HepG2 (cell line): Measurements from ENCODE around the gene SRPRA. TPM values are rescaled to one million over a fixed set of nuclear protein-coding genes. Genes with fewer than 3 reads are reported as not detected.

Experiments
- GMEB1 ChIP-seq: sonication (generic); formaldehyde crosslinking; IDR thresholded peaks from 2 replicates; pipeline ENCODE4 v1.5.1; 2020; ENCODE audit warnings: missing genetic modification reagents, mild to moderate bottlenecking, borderline replicate concordance
- PTBP1 ChIP-seq: fragments of 200-400 bp; formaldehyde crosslinking; IDR thresholded peaks from 2 replicates; pipeline ENCODE4 v1.6.1; 2018; ENCODE audit warnings: low read length, low read depth; ENCODE audit not compliant: poor library complexity, severe bottlenecking
- SNAPC4 ChIP-seq: sonication (generic); formaldehyde crosslinking; IDR thresholded peaks from 2 replicates; pipeline ENCODE4 v1.4.0; 2020; ENCODE audit warnings: mild to moderate bottlenecking, missing genetic modification reagents
- THAP8 ChIP-seq: sonication (generic); formaldehyde crosslinking; IDR thresholded peaks from 2 replicates; pipeline ENCODE4 v1.5.1; 2020; ENCODE audit warnings: missing genetic modification reagents, mild to moderate bottlenecking, borderline replicate concordance
- TIGD3 ChIP-seq: sonication (generic); formaldehyde crosslinking; IDR thresholded peaks from 2 replicates; pipeline ENCODE4 v1.5.1; 2020; ENCODE audit warnings: mild to moderate bottlenecking, missing genetic modification reagents, borderline replicate concordance
- ZHX2 ChIP-seq, 2 experiments: sonication (generic) in 1 of 2; formaldehyde crosslinking in 1 of 2; IDR thresholded peaks; 2 replicates each; pipeline versions ENCODE4 v1.6.1 to v1.9.0; 2014 to 2022; ENCODE audit warnings: antibody characterized with exemption in 1 of 2, borderline replicate concordance in 1 of 2, inconsistent platforms in 1 of 2, low read depth in 1 of 2, missing genetic modification reagents in 1 of 2
- ZNF30 ChIP-seq: sonication (generic); formaldehyde crosslinking; IDR thresholded peaks from 2 replicates; pipeline ENCODE4 v1.5.0; 2020; ENCODE audit warnings: mild to moderate bottlenecking, missing genetic modification reagents
- ZNF747 ChIP-seq: sonication (generic); formaldehyde crosslinking; IDR thresholded peaks from 2 replicates; pipeline ENCODE4 v1.8.1; 2023; ENCODE audit warnings: missing genetic modification reagents, mild to moderate bottlenecking, borderline replicate concordance
- ZNF761 ChIP-seq: sonication (generic); formaldehyde crosslinking; conservative IDR thresholded peaks from 2 replicates; pipeline ENCODE4 v1.4.0; 2020; ENCODE audit warnings: mild to moderate bottlenecking, missing genetic modification reagents
- polyA plus RNA-seq, 8 experiments: library from polyadenylated mRNA; depleted of rRNA in 3 of 8; stranded (reverse) in 7 of 8; unstranded in 1 of 8; fragments of >200 nt; fragmentation: Illumina TruSeq in 4 of 8; extraction: Trizol in 4 of 8; gene quantifications; 2 replicates each; pipeline versions ENCODE4 v1.2.1 to v1.2.3, GENCODE V29; 2011 to 2016; ENCODE audit warnings: low read depth in 4 of 8, missing spikeins in 1 of 8, mixed read lengths in 1 of 8; ENCODE audit not compliant: insufficient read depth in 1 of 8
- total RNA-seq, 5 experiments: library from RNA; depleted of rRNA; stranded (reverse); fragments of >200 nt; fragmentation: Illumina TruSeq; extraction: Trizol; gene quantifications; 2 replicates each; pipeline ENCODE4 v1.2.3, GENCODE V29; 2016; ENCODE audit warnings: low read depth in 1 of 5

Gene SRPRA
- total and polyA plus RNA-seq, 2 of the 13 experiments (the other 11 are each of a cell fraction or from before 2014, with no cell fraction given): 27.7 to 64.6 TPM

- TF ChIP-seq SNAPC4 (CRISPR knock-in tag) (no peak), PTBP1 (no peak), THAP8 (CRISPR knock-in tag) (peak; percentile 66; the same call in 1 of the 2 replicates), ZNF30 (CRISPR knock-in tag) (peak; percentile 86; the same call in 1 of the 2 replicates), ZNF761 (CRISPR knock-in tag) (0 out of 2 replicates have a peak, but pooled peaks have one; percentile 65), ZNF747 (CRISPR knock-in tag) (0 out of 2 replicates have a peak, but pooled peaks have one; percentile 25), GMEB1 (CRISPR knock-in tag) (peak; percentile 76), TIGD3 (CRISPR knock-in tag) (0 out of 2 replicates have a peak, but pooled peaks have one; percentile 88), ZHX2 (IDR thresholded peaks at IDR 0.05; ENCODE audit: low read depth) (no peak; the same call in 1 of the 2 replicates), ZHX2 (CRISPR knock-in tag; IDR thresholded peaks at IDR 0.05; ENCODE audit: borderline replicate concordance) (no peak; the same call in 1 of the 2 replicates)
Measured at GRCh38 chr11:126303623-126304456, 35.1 kb upstream of the SRPRA start, which contains the start of gene DCPS (continued).
